Colonic mucosa (tissue), 4 donors: ENCODE measurements around the gene EXOC2. TPM values are rescaled to one million over a fixed set of nuclear protein-coding genes. Genes with fewer than 3 reads are reported as not detected.

Experiments
- DNase-seq: peaks from one replicate; pipeline ENCODE4 v3.0.0-alpha.2; 2020
- H3K27ac ChIP-seq: fragments of 200-600 bp; one replicate; pipeline ENCODE4 v1.8.0; 2021
- H3K27me3 ChIP-seq: fragments of 200-600 bp; one replicate; pipeline ENCODE4 v1.8.0; 2021
- H3K36me3 ChIP-seq: fragments of 200-600 bp; one replicate; pipeline ENCODE4 v1.8.0; 2021
- H3K4me1 ChIP-seq: fragments of 200-600 bp; one replicate; pipeline ENCODE4 v1.8.0; 2021; ENCODE audit warnings: mild to moderate bottlenecking
- H3K4me3 ChIP-seq: fragments of 200-600 bp; one replicate; pipeline ENCODE4 v1.8.0; 2021
- H3K9ac ChIP-seq, 2 donors: one replicate each; pipeline ENCODE4 v1.7.0; 2013; ENCODE audit warnings: control low read depth in 2 of 2, low read depth in 2 of 2, low read length in 2 of 2
- H3K9me3 ChIP-seq: fragments of 200-600 bp; one replicate; pipeline ENCODE4 v1.8.0; 2021
- CTCF ChIP-seq: fragments of 200-600 bp; IDR thresholded peaks from one replicate; pipeline ENCODE4 v1.8.0; 2022; ENCODE audit warnings: antibody characterized with exemption, mild to moderate bottlenecking
- intact Hi-C: fragments of 100-400 bp; cut with DNase I; formaldehyde crosslinking; loops from one replicate; pipeline ENCODE4 v1.14.1; 2022
- total RNA-seq, 2 donors: library from RNA; stranded (reverse); fragmentation: NEBNext Ultra II Directional in 1 of 2; extraction: Animal tissue kit (Norgen Biotek cat#: 25700) in 1 of 2; gene quantifications; one replicate each; pipeline ENCODE4 v1.2.1, GENCODE V29; 2021
- donor health status: healthy.
- donor health status: DM: no; HTN: no; CAD: no.
- donor health status: DM: no; HTN: no; CAD: no.

Gene EXOC2
- total RNA-seq, 2 donors from 2014 or later = 18.3 to 19.6 TPM

- no peak for DNase-seq
- Histone ChIP-seq H3K9ac (no peak overlapping the region), H3K9me3 (no peaks in the 10 kb centered on the region), H3K4me1 (peaks cover 4% of the 10 kb centered on the region), H3K27me3 (no peaks in the 10 kb centered on the region), H3K27ac (no peak overlapping the region), H3K36me3 (no peaks in the 10 kb centered on the region), H3K4me3 (no peak overlapping the region)
- no peak for TF ChIP-seq CTCF
- intact Hi-C loops = no loop called here
Observed at GRCh38 chr6:713351-713750, 20.4 kb upstream of the EXOC2 start.

- no peaks in the 10 kb centered on the region for H3K36me3 ChIP-seq
- intact Hi-C loops = no loop called here
- TF ChIP-seq CTCF = no peak
- DNase-seq = no peak
- H3K4me3 ChIP-seq = no peak overlapping the region
- no peak overlapping the region for H3K9ac ChIP-seq
- no peak overlapping the region for H3K27ac ChIP-seq
- H3K4me1 ChIP-seq = peaks cover 4% of the 10 kb centered on the region
- H3K27me3 ChIP-seq = no peaks in the 10 kb centered on the region
- no peaks in the 10 kb centered on the region for H3K9me3 ChIP-seq
Observed at GRCh38 chr6:712805-713204, 19.9 kb upstream of the EXOC2 start.

DNA sequence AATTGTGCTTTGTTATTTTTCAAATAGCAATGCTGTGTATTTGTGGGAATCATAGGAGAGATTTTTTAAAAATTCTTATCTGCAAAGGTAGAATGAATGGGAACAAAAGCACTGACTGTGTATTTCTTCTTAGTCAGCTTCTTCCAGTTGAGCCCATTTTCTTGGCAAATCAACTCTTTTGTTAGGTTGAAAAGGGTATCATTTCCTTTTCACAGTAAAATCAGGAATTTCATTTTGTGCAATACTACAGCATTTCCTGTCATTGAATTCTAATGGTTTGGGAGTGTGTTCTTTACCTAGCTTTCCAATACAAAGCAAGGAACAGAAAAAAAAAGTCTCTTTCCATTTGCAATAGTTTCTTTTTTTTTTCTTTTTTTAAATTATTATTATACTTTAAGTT is 19.0 kb upstream of the EXOC2 start:
- intact Hi-C loops = no loop called here
- H3K27ac ChIP-seq = peak overlapping the region; percentile 88
- H3K9me3 ChIP-seq = no peaks in the 10 kb centered on the region
- no peak for TF ChIP-seq CTCF
- no peak for DNase-seq
- H3K4me1 ChIP-seq = peaks cover 4% of the 10 kb centered on the region
- H3K9ac ChIP-seq = no peak overlapping the region
- no peaks in the 10 kb centered on the region for H3K36me3 ChIP-seq
- no peak overlapping the region for H3K4me3 ChIP-seq
- H3K27me3 ChIP-seq = no peaks in the 10 kb centered on the region

DNA sequence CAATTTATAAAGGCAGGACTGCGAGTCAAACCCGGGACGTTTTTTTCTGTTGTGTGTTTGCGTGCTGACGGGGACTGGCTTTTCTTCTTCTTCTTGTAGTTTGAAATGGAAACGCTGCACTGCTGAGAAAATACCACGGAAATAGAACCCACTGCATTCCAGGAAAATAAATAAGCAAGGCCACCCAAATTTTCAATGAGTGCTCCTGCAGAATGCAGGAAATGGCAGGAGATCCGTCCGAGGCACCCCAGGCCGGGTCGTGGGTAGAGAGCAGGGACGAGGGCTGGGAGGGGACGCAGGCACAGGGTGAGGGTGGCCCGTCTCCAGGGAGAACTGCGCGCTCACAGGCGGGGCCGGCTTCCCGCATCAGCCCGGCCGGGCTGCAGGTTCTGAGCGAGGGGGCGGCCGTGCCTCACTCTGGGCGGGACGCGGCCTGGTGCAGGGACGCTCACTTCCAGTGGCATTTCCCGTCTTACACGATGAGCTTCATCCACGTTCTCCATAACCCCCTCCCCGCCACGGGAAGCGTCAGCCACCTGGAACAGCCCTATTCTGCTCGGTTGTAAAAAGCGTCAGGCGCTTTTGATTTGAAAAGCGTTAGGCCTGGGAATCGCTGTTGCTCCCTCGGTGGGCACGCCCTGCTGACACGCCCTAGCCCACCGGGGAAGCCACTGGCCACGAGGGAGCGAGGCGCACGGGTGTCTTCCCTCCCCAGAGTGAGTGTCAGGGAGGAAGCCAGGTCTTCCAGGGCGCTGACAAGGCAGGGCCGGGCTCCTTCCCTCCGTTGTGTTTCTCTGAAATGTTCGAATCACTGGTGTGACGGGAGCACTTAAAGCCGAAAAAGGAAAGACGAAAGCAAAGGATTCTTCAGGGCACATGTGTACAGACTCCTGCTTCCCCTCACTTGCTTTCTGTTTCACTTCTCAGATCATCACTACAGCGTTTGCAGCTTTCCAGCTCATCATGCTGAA is 17.9 kb upstream of the EXOC2 start:
- intact Hi-C loops = no loop called here
- peak overlapping the region; percentile 49 for H3K4me3 ChIP-seq
- H3K27me3 ChIP-seq = no peaks in the 10 kb centered on the region

GRCh38 chr6:709471-710056 is 16.6 kb upstream of the EXOC2 start:
- Histone ChIP-seq H3K9me3 (no peaks in the 10 kb centered on the region), H3K27me3 (no peaks in the 10 kb centered on the region), H3K36me3 (no peaks in the 10 kb centered on the region), H3K4me3 (no peak overlapping the region), H3K9ac (no peak overlapping the region), H3K4me1 (peaks cover 4% of the 10 kb centered on the region), H3K27ac (no peak overlapping the region)
- DNase-seq = no peak
- no peak for TF ChIP-seq CTCF
- intact Hi-C loops = no loop called here

More for the DNA sequence above, 17.9 kb upstream of the EXOC2 start:
- Histone ChIP-seq H3K4me1 (peaks cover 4% of the 10 kb centered on the region), H3K27ac (peak overlapping the region; percentile 88), H3K36me3 (no peaks in the 10 kb centered on the region), H3K9me3 (no peaks in the 10 kb centered on the region), H3K9ac (peak overlapping the region; percentile 65 to 81)
- TF ChIP-seq CTCF = no peak
- peak; percentile 40 for DNase-seq
